ENCODE data around the gene RHEX. TPM values are rescaled to one million over a fixed set of nuclear protein-coding genes. Genes with fewer than 3 reads are reported as not detected.
"Not testable (repeated sequence)": the region's sequence is repeated elsewhere in the genome, so short reads cannot be mapped to it uniquely, and the experiment has no call there.

Gene RHEX
- total RNA-seq, 2 donors from 2014 or later, result not detected

DNA sequence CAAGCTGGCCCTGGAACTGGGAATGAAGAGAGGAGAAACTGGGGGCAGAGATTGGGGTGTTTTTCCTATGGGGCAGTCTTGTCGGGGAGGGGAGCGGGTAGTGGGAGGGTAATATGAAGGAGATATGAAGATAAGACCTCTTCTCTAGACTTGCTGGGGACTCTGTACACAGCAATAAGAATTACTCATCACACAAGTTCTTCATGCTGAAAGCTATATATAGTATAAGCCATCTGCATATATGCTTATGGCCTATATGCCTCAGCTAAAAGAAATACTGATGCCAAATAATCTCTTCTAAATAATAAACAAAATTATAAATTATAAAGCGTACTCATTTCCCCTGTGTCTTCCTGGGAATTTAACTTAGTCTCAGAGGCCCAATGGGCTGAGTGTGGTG lies 7.9 kb downstream of the RHEX start:
- Mint-ChIP-seq H3K36me3 (ENCODE audit: low read depth) (no peaks in the 10 kb centered on the region), H3K9me3 (no peaks in the 10 kb centered on the region), H3K27ac (no peak overlapping the region), H3K4me1 (no peaks in the 10 kb centered on the region), H3K4me3 (no peak overlapping the region), H3K27me3 (peaks cover 4% of the 10 kb centered on the region)
- ATAC-seq (replicated peaks), result no peak

DNA sequence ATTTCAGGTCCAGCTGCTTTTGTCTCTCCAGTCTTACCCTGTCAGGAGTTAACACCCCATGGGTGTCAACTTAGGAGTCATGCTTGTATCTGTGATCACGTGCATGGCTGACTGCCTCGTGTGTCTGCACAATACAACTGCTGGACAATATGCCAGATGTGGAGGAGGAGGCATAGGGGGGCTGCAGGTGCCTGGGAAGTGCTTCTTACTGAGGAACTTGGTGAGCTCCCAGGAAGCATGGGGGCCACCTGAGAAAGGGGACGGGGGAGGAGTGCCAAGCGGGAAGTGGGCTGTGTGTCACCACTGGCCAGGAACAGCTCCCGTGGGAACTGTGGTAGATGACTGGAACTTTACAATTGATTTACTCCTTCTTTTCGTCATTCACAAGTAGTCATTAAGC lies 9.5 kb downstream of the RHEX start:
- Mint-ChIP-seq H3K4me3 (no peak overlapping the region), H3K27me3 (peaks cover 4% of the 10 kb centered on the region), H3K27ac (no peak overlapping the region), H3K9me3 (no peaks in the 10 kb centered on the region), H3K36me3 (ENCODE audit: low read depth) (no peaks in the 10 kb centered on the region), H3K4me1 (no peaks in the 10 kb centered on the region)
- no peak for ATAC-seq (replicated peaks)

DNA sequence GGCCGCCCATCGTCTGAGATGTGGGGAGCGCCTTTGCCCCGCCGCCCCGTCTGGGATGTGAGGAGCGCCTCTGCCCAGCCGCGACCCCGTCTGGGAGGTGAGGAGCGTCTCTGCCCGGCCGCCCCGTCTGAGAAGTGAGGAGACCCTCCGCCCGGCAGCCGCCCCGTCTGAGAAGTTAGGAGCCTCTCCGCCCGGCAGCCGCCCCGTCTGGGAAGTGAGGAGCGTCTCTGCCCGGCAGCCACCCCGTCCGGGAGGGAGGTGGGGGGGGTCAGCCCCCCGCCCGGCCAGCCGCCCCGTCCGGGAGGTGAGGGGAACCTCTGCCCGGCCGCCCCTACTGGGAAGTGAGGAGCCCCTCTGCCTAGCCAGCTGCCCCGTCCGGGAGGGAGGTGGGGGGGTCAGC lies 11.0 kb downstream of the RHEX start:
- H3K4me3 Mint-ChIP-seq; H3K4me1 Mint-ChIP-seq; H3K9me3 Mint-ChIP-seq; H3K27me3 Mint-ChIP-seq; ATAC-seq (replicated peaks); H3K36me3 Mint-ChIP-seq (ENCODE audit: low read depth); H3K27ac Mint-ChIP-seq: not testable (repeated sequence)

DNA sequence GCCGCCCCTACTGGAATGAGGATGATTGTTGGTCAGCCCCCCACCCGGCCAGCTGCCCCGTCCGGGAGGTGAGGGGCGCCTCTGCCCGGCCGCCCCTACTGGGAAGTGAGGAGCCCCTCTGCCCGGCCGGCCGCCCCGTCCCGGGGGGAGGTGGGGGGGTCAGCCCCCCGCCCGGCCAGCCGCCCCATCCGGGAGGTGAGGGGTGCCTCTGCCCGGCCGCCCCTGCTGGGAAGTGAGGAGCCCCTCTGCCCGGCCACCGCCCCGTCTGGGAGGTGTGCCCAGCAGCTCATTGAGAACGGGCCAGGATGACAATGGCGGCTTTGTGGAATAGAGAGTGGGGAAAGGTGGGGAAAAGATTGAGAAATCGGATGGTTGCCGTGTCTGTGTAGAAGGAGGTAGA lies 11.5 kb downstream of the RHEX start:
- H3K36me3 Mint-ChIP-seq (ENCODE audit: low read depth); H3K27ac Mint-ChIP-seq; H3K9me3 Mint-ChIP-seq; H3K4me1 Mint-ChIP-seq; ATAC-seq (replicated peaks); H3K27me3 Mint-ChIP-seq; H3K4me3 Mint-ChIP-seq: not testable (repeated sequence)

DNA sequence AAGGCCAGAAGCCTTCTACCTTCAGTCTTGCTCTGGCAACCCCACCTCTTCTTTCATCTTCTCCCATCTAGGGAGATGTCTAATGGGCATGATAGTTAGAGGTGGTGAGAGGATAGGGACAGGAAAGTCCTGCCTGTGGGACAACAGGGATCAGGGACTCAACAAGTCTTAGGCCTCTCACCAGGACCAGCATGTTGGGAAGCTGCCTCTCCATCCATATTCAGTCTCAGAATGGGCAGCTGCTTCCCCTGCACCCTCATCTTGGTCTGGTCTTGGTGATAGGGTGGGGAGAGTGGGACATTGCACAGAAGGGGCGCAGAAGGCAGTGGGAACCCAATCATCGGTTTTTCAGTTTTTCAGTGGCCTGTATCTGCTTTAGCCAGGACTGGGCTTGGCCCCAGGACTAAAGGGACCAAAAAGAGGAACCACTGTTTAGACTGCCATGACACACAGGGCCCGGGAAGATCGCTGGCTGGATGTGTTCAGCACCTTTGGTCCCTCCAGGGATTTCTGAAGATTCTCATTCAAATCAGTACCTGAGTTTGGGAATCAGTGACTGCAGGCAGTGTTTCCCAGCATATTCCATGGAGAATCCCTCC lies 12.7 kb downstream of the RHEX start:
- Mint-ChIP-seq H3K4me3 (no peak overlapping the region), H3K36me3 (ENCODE audit: low read depth) (no peaks in the 10 kb centered on the region)
- no peak for ATAC-seq (replicated peaks)

DNA sequence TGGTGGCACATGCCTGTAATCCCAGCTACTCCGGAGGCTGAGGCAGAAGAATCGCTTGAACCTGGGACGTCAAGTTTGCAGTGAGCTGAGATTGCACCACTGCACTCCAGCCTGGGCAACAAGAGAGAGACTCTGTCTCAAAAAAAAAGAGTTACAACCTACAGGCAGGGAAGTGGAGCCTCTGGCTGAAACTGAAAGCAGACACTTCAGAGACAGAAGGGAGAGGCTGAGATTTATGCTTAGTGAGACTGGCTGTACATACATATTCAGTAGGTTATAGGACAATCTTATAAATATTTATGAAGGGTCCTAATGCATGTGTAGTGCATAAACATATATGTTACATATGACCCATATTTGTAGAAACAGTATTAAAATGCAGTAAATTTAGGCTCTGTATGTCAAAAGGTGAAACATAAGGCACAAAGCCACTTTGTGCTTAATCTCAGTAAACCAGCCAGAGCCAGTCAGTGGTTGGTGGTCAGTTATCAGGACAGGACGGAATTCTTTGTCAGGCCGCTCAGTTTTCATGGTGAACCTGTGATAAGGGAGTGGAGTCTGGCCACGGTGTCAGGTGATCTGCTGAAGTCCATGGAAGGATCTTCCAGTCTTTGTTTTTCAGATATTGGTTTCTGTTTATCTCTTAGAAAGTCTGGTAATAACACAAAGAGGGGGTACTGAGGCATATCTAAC lies 13.7 kb downstream of the RHEX start:
- H3K27ac Mint-ChIP-seq, result no peak overlapping the region
- H3K4me3 Mint-ChIP-seq, result no peak overlapping the region
- H3K4me1 Mint-ChIP-seq, result no peaks in the 10 kb centered on the region
- H3K36me3 Mint-ChIP-seq (ENCODE audit: low read depth), result no peaks in the 10 kb centered on the region
- peak; percentile 94 for ATAC-seq (replicated peaks)
- no peaks in the 10 kb centered on the region for H3K9me3 Mint-ChIP-seq
- H3K27me3 Mint-ChIP-seq, result no peaks in the 10 kb centered on the region

More for the DNA sequence above, 12.7 kb downstream of the RHEX start:
- Mint-ChIP-seq H3K9me3 (no peaks in the 10 kb centered on the region), H3K4me1 (no peaks in the 10 kb centered on the region), H3K27ac (no peak overlapping the region), H3K27me3 (no peaks in the 10 kb centered on the region)

DNA sequence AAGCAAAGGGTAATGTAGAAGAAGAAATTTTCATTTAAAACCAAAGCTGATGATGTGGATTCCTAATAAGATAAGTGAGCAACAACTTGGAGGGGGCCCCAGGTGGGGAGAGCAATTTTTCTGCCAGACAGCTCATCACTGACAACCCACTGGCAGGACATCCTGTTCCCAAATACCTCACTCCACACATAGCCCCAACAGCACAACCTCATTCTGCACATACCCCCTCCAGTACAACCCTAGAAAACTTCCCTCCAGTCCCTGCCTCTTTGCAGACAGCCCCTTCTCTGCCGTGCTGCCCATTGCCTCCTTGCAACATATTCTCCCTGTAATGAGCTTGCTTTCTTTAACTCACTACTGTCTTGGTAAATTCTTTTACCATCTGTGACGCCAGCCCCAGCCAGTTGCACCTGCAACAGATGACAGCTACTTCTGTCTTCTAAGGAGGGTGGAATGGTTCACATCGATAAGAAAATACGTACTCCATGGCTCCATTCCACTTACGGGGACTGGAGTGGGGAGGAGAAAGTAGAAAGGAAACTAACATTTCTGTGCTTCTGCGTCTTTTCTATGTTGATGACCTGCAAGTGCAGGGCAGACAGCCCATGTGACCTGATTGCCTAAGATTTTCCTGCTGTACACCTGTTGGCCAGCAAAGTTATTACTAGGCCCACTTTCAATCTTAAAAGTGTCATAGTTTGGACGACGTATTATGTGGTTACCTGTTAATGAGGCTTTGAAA lies 14.7 kb downstream of the RHEX start:
- H3K36me3 Mint-ChIP-seq (ENCODE audit: low read depth), result no peaks in the 10 kb centered on the region
- no peak for ATAC-seq (replicated peaks)
- no peaks in the 10 kb centered on the region for H3K4me1 Mint-ChIP-seq
- no peaks in the 10 kb centered on the region for H3K9me3 Mint-ChIP-seq
- H3K27ac Mint-ChIP-seq, result no peak overlapping the region
- H3K27me3 Mint-ChIP-seq, result no peaks in the 10 kb centered on the region
- no peak overlapping the region for H3K4me3 Mint-ChIP-seq

DNA sequence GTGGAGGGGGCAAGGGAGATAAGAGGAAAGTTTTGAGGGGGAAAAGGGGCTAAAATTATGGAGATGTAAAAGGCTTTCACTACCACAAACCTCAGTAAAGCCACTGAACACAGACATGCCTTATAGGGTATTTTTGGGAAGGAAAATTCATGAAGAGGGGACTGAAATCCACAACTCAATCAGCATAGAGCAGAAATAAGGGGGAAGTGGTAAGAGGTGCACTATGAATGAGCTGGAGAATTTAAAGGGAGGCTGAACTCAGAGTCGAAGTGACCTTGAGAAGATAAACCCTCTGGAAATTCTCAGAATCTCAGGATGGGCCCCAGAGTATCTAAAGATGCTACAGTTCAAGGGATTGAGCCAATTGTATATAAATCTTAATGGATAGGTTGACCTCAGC lies 15.3 kb downstream of the RHEX start:
- Mint-ChIP-seq H3K4me3 (no peak overlapping the region), H3K9me3 (no peaks in the 10 kb centered on the region), H3K4me1 (no peaks in the 10 kb centered on the region), H3K36me3 (ENCODE audit: low read depth) (no peaks in the 10 kb centered on the region), H3K27me3 (no peaks in the 10 kb centered on the region), H3K27ac (no peak overlapping the region)
- ATAC-seq (replicated peaks), result no peak

DNA sequence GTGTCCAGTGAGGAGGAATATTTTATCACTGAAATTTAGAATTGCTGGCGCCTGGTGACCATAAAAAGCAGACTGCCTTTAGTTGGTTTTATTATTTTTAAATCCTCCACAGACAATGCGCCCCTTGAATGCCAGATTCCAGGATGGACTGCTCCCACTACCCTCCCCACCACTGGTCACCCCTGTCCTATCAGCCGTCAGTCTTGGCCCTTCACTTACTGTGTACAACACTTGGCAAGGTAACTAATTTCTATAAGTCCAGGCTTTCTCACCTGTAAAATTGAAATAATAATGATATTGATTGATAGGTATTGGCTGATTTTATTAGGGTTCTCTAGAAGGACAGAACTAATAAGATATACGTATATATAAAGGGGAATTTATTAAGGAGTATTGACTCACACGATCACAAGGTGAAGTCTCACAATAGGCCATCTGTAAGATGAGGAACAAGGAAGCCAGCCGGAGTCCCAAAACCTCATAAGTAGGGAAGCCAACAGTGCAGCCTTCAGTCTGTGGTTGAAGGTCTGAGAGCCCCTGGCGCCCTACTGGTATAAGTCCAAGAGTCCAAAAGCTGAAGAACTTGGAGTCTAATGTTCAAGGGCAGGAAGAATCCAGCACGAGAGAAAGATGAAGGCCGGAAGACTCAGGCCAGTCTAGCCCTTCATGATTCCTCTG lies 17.8 kb downstream of the RHEX start:
- no peak overlapping the region for H3K4me3 Mint-ChIP-seq
- no peak overlapping the region for H3K27ac Mint-ChIP-seq
- H3K36me3 Mint-ChIP-seq (ENCODE audit: low read depth), result no peaks in the 10 kb centered on the region
- H3K9me3 Mint-ChIP-seq, result no peaks in the 10 kb centered on the region
- H3K27me3 Mint-ChIP-seq, result peaks cover 6% of the 10 kb centered on the region
- no peak for ATAC-seq (replicated peaks)
- H3K4me1 Mint-ChIP-seq, result no peaks in the 10 kb centered on the region

DNA sequence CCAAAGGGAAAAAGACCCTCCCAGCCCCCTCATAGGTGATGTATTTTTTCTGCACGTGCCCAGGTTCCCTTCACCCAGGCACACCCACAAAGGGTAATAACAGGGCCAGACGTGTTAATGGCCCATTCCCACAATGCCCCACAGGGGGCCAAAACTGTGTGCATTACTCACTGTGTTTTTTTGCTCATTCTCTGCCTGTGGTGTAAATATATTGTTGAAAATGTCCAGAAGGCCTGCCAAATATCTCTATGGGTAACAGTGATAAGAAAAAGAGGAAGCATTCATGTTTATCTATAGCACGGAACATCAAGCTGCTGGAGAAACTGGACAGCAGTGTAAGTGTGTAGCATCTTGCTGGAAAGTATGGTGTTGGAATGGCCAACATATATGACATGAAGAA lies 21.9 kb downstream of the RHEX start:
- H3K36me3 Mint-ChIP-seq (ENCODE audit: low read depth), result no peaks in the 10 kb centered on the region
- no peaks in the 10 kb centered on the region for H3K4me1 Mint-ChIP-seq
- H3K27me3 Mint-ChIP-seq, result peaks cover 6% of the 10 kb centered on the region
- no peak overlapping the region for H3K4me3 Mint-ChIP-seq
- no peak overlapping the region for H3K27ac Mint-ChIP-seq
- ATAC-seq (replicated peaks), result no peak
- no peaks in the 10 kb centered on the region for H3K9me3 Mint-ChIP-seq

DNA sequence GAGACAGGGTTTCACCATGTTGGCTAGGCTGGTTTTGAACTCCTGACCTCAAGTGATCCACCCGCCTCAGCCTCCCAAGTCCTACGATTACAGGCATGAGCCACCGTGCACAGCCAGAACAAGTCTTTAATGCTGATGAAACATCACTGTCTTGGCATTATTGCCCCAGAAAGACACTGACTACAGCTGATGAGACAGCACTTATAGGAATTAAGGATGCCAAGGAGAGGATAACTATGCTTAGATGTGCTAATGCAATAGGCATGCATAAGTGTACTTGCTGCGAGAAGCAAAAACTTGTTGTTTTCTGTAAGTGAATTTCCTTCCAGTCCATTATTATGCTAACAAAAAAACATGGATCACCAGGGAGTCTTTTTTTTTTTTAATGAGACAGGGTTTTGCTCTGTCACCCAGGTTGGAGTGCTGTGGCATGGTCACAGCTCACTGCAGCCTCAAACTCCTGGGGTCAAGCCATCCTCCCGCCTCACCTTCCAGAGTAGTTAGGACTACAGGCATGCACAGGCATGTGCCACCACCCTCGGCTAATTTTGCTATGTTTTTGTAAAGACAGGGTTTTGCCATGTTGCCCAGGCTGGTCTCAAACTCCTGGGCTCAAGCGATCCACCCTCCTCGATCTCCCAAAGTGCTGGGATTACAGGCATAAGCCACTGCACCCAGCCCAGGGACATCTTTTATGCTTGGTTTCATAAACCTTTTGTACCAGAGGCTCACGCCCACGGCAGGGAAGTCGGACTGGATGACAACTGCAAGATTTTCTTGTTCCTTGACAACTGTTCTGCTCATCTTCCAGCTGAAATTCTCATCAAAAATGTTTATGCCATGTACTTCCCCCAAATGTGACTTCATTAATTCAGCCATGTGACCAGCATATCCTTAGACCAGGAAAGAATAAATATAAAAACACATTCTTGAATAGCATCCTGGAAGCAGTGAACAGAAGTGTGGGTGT lies 23.1 kb downstream of the RHEX start:
- Mint-ChIP-seq H3K27ac (no peak overlapping the region), H3K4me3 (no peak overlapping the region), H3K27me3 (peaks cover 6% of the 10 kb centered on the region), H3K4me1 (peaks cover 7% of the 10 kb centered on the region), H3K9me3 (no peaks in the 10 kb centered on the region), H3K36me3 (ENCODE audit: low read depth) (no peaks in the 10 kb centered on the region)
- no peak for ATAC-seq (replicated peaks)

DNA sequence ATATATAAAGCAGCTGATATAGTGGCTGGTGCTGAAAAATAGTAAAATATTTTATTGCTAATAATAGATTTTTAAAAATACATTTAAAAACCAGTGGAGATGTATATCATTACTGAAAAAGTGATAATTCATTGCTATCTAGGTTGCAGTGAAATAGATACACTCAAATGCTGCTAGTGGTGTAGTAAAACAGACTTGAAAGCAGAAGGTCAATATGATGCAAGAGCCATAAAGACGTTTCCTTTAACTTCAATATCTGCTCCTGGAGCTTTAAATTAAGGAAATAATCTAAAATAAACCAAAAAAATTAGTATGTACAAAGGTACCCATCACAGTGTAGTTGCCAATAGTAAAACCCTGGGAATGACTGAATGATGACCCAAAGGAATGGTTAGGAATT lies 26.2 kb downstream of the RHEX start:
- H3K36me3 Mint-ChIP-seq (ENCODE audit: low read depth), result no peaks in the 10 kb centered on the region
- peaks cover 7% of the 10 kb centered on the region for H3K4me1 Mint-ChIP-seq
- H3K9me3 Mint-ChIP-seq, result no peaks in the 10 kb centered on the region
- no peak overlapping the region for H3K27ac Mint-ChIP-seq
- no peak for ATAC-seq (replicated peaks)
- peaks cover 6% of the 10 kb centered on the region for H3K27me3 Mint-ChIP-seq
- no peak overlapping the region for H3K4me3 Mint-ChIP-seq

DNA sequence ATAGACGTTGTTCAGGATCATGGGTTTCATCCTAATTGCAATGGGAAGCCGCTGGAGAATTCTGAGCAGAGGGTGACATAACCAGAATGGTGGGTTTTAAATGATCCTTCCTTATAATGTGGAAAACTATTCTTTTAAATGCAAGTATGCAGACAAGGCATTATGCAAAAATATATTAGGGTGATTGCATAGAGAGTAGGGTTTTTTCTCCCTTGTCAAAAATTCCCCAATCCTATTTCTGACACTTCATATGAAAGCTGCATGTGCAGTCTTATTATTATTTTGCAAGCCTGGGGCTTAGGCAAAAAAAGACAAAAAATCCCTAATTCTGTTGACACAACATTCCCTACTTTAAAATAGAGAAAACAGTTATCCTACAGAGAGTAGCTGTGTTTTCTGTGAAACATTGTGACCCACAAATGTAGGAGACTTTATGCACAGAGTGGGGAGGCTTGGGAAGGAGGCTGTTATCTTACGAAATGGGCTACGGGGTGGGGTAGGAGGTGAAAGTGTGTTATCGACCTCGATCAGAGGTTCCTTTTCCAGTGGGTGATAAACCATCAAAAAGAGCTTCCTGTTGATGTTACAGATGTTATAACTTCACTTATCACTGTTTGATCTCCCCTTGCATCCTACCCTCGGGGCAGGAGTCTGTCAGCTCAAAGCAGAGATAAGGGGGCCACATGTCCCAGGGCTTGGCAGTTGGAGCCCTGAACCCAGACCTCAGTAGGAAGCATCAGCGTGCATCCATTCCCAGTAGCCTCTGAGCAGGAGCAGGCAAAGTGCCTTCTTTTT lies 27.2 kb downstream of the RHEX start:
- H3K27me3 Mint-ChIP-seq, result peaks cover under 1% of the 10 kb centered on the region
- H3K4me3 Mint-ChIP-seq, result no peak overlapping the region
- H3K36me3 Mint-ChIP-seq (ENCODE audit: low read depth), result no peaks in the 10 kb centered on the region
- no peaks in the 10 kb centered on the region for H3K9me3 Mint-ChIP-seq
- ATAC-seq (replicated peaks), result peak; percentile 7
- no peak overlapping the region for H3K27ac Mint-ChIP-seq
- H3K4me1 Mint-ChIP-seq, result peaks cover 7% of the 10 kb centered on the region

All from activated T-helper 17 cell treated with anti-CD3 and anti-CD28 coated beads, Interleukin-2, amount 50 U/mL, for 72 hours (primary cell).